SK-MEL-5 (cell line): ENCODE results near the gene MCC. TPM values are rescaled to one million over a fixed set of nuclear protein-coding genes. Genes with fewer than 3 reads are reported as not detected.

ENCODE experiments used
- DNase-seq: peaks from one replicate; pipeline ENCODE4 v3.0.0-alpha.2; 2016; ENCODE audit warnings: low read depth, low spot score
- in situ Hi-C: cut with HindIII; loops from 2 replicates; pipeline ENCODE4 v1.10.0; 2016; ENCODE audit warnings: low sequenced_read_pairs, high pct_unique_total_duplicates, low pct_unique_long_range_greater_than_20kb
- total RNA-seq: library from RNA; depleted of rRNA; stranded (reverse); fragments of >200 nt; shearing (Covaris generic); gene quantifications from 2 replicates; pipeline ENCODE4 v1.2.3, GENCODE V29; 2014

The MCC gene
- total RNA-seq, 1 experiment from 2014 or later, result 48.2 TPM

DNA sequence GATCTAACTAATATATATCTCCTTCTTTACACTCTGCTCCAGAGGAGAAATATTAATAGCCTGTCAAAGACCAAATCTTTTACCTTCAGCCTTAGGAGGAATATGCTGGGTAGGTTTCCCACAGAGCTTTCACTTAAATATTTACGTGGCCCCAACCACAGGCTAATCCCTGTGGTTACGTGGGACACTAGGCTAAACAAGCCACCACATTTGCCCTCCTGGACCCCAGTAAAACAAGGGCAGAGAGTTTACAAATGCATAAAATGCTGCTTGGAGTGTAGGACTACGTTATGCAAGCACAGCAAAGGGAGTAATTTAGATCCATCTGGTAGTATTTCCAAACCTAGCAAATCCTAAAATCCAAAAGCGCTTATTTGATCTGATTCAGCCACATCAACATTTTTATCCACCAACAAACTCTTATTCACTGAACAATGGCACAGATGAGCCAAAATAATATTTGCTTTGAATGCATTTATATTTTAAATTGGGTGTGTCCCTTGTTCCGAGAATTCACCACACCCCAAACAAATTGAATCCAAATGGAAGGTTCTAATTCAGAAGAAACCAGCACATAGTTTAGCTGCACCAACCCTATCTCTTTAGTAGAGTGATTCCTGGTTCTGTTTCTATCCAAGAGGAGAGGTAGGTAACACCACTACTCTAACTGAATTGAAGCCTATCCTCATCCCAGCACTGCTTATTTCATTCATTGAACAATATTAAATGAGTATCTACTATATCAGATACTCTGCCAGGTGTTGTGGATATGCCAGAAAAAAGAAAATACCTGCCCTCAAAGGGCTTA is 232.5 kb downstream of the MCC start:
- in situ Hi-C loops, result no loop called here
- DNase-seq, result no peak

GRCh38 chr5:113255105-113255504 is 233.1 kb downstream of the MCC start:
- in situ Hi-C loops, result no loop called here
- DNase-seq, result no peak

DNA sequence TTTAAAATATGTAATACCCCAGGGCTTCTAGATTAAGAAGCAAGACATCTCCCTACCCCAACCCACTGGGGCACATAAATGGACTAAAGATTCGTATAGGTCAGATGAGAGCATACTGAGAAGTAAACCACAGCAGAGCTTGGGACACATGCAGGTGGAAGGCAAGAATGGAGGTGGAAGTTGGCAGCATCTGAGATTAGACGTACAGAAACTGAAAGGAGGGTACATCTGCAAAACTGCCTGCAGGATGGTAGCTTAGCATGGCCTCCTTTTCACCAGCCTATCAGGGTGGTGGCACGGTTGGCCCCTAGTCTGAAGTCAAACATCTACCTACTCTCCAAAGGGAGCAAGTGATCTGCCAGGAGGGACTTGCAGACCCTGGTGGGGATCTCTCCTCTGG is 235.2 kb downstream of the MCC start:
- in situ Hi-C loops, result no loop called here
- DNase-seq, result no peak

- no peak for DNase-seq
- in situ Hi-C loops, result no loop called here
Observed at GRCh38 chr5:113252066-113252465, 236.2 kb downstream of the MCC start.

DNA sequence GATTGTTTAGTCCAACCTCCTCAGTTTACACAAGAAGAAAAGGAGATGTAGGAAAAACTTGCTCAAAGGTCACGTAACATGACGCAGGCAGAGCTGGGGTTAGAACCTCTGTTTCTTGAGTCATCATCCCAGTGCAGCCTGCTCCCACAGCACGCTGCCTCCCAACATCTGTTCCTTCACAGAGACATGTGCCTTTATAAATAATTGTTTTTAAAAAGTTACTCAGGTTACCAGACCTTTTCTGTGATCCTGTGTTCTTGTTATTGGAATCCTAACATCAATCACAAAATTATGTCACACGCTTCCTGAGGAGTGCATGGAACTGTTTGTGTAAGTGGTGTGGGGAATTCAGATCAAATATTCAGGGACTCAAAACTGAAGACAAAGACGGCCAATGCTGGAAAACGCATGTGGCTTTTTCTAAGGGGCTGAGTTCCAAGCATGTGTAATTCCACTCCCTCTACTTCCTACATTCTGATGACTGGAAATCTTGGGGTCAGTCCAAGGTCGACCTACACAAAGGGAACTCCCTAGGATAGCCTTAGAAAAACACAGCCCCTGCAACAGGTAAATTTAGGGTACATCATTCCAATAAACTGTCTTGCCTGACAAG is 237.8 kb downstream of the MCC start:
- in situ Hi-C loops, result no loop called here
- no peak for DNase-seq

GRCh38 chr5:113249206-113249605 is 239.0 kb downstream of the MCC start:
- in situ Hi-C loops, result no loop called here
- no peak for DNase-seq

DNA sequence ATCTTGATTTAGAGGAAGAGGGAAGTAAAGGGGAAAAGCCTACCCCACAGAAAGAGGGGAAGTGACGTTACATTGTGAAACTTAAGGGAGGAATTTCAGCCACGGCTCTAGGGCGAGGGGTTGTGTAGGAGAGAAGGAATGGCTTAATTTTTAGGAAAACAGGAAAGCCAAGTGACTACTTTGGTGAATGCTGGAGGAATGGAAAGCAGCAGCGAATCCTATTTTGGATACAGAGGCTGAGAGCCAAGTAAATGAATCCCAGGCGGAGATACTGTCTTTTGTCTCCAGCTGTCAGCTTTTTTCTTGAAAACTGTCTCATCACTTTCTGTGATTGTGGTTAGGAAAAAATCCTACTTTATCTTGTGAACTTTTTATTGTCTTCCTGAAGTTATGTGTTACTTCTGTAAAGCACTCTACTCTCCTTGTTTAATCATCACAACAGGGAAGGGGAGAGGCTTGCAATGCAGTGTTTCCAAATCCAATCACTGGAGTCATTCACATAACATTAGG is 241.8 kb downstream of the MCC start:
- DNase-seq, result no peak
- in situ Hi-C loops, result no loop called here

GRCh38 chr5:113245427-113246225 is 242.6 kb downstream of the MCC start:
- in situ Hi-C loops, result no loop called here
- no peak for DNase-seq

- no peak for DNase-seq
- in situ Hi-C loops, result no loop called here
Observed at GRCh38 chr5:113244966-113245365, 243.3 kb downstream of the MCC start.

- in situ Hi-C loops, result no loop called here
- no peak for DNase-seq
Observed at GRCh38 chr5:113243349-113243664, 244.9 kb downstream of the MCC start.

GRCh38 chr5:113242481-113243348 is 245.5 kb downstream of the MCC start:
- DNase-seq, result no peak
- in situ Hi-C loops, result no loop called here

- DNase-seq, result no peak
- in situ Hi-C loops, result no loop called here
Observed at GRCh38 chr5:113240951-113241726, 247.1 kb downstream of the MCC start.

GRCh38 chr5:113240032-113240431 is 248.2 kb downstream of the MCC start:
- no peak for DNase-seq
- in situ Hi-C loops, result no loop called here

DNA sequence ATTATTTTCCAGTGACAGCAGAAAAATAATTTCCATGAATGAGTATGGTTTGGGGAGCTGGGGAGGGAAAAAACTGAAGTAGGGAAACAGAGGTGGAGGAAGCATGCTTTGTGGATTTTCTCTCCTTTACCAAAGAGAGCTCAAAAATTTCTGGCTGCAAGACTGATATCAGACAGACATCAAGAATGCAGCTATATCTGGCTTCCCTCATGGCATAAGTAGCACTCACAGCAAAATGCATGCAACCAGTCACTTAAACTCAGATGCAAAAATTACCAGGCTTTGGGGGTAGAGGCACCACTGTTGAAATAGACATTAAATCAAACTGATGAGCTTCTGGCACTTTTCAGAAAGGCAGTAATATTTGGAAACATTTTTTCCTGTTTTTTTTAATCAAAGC is 250.4 kb downstream of the MCC start:
- in situ Hi-C loops, result no loop called here
- no peak for DNase-seq

DNA sequence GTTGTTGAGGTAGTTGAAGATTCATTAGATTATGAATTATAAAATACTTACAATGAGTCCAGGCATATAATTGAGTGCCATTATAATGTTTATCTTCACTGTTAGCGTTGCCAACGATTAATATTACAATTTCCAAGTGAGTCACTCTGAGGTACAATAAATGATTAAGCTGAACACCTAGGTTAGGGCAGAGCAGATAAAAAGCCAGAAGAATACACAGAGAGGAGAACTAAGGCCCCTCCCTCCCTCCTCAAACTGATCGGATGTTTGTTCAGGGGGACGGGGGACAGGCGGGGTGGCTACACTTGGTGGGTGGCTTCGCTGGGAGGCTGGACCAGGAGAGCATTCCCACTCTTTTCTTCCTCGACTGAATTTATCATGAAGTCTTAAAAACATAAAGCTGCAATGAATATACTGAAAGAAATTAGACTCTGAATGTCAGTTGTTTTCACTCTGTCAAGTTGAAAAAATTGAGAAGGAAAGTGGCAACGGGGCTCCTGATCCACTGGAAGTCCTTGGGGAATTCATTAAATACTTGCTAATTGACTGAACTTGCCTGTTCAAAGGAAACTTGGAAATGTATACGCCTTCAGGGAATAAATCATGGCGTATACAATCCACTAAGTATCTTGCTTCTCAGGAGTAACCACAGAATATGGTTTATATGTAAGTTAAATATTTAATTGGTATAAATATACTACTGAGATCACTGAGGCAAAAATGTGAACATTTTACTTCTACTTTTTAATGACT is 251.5 kb downstream of the MCC start:
- DNase-seq, result no peak
- in situ Hi-C loops, result no loop called here

GRCh38 chr5:113235884-113236283 is 252.4 kb downstream of the MCC start:
- no peak for DNase-seq
- in situ Hi-C loops, result no loop called here
